Ureter (tissue), 1 donor: ENCODE results near the gene IGSF21. TPM values are rescaled to one million over a fixed set of nuclear protein-coding genes. Genes with fewer than 3 reads are reported as not detected.

Experiments
- DNase-seq: peaks from one replicate; pipeline ENCODE4 v3.0.0-alpha.2; 2020; ENCODE audit warnings: low spot score
- total RNA-seq: library from RNA; stranded (reverse); gene quantifications from one replicate; pipeline ENCODE4 v1.2.4, GENCODE V29; 2023
- donor health status: DM: yes; HTN: yes; CAD: no.

Gene IGSF21
- total RNA-seq, result 6.6 TPM

DNA sequence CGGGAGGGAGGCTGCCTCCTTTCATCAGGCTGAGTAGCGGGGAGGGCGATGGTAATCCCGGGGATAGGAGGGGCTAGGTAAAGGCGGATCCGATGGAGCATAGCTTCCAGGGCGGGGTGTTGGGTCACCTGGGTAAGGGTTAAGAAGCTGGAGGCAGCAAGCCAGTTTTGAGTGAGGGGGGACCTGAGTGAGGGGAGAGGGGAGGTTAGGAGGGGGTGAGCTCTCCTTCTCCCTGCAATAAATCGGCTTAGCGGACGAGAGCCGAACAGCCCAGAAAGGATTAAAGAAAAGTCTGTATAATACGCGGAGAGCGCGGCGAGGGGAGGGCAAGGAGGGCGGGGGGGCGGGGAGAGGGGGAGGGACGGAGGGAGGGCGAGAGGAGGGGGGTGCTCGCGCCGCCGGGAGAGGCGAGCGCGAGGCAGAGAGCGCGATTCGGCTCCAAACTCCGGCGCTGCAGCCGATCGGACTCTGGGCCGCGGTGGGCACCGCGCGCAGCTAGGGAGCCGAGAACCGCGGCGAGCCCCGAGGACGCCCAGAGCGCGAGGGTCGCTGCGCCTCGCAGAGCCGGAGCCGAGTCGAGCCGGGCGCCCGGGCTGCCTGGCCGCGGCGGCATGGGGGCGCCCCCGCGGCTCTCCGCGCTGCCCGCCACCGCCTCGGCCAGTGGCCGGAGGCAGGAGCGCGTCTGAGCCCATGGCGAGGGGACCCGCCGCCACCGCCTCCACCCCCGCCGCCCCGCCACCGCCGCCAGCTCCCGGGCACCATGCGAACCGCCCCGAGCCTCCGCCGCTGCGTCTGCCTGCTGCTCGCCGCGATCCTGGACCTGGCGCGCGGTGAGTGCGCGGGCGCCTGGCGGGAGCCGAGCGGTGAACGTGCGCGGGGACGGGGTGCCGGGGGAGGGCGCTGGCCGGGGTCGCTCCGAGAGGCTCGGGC lies at the start of gene IGSF21:
Gene IGSF21, plus strand, starts transcription at position 430 of the 930 bp plus-strand sequence. Its CDS starts 331 bp downstream, at position 761.
- DNase-seq, result no peak

DNA sequence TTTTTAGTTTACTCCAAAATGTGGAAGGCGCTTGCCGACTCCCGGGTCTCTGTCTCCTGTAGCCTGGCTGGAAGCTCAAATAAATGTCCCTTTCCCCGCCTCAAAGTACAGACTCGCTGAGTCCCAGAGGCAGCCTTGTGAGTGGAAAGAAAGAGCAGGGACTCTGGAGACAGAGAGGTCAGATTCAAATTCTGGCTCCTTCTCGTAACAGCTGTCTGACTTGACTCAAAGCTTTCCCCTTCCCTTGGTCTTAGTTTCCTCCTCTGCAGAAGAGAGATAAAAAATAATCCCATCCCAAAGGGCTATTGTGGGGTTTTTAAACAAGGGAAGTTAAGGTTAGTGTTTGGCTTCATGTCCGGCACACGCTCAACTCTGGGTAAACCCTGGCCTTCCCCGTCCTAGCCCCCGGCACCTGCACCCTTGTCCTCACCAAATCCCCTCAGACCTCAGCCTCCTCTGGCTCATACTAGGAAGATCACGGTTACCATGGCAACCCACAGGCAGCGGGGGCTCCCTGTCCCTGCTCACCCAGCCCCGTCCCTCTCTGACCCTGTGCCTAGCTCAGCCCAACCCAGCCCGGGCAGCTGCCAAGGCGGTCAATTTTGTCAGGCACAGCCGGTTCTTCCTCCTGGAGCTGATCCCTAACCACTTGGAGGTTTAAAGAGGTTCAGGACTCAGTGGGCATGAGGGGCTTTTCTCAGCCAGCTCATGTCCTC lies 49.2 kb upstream of the IGSF21 start:
- no peak for DNase-seq

DNA sequence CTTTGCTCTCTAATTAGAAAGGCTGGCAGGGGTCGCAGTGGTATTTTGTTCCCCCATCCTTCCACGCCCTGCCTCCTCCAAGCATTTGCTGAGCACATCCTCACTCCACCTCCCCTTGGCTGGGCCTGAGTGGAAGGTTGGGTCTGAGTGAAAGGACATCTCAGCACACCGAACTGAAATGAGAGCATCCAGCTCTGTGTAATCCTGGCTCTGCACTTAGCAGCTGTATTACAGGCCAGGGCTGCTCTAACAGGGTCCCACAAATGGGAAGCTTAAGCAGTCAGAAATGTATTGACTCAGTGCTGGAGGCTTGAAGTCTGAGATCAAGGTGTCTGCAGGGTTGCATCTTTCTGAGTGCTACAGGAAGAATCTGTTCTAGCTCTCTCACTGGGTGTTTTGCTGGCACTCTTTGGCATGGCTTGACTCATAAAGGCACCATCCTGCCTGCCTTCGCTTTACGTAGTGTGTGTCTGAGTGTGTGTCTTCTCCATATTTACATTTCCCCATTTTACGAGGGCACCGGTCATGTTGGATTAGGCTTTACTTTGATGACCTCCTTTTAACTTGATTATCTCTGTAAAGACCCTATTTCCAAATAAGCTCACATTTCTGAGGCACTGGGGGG lies 48.5 kb upstream of the IGSF21 start:
- no peak for DNase-seq

DNA sequence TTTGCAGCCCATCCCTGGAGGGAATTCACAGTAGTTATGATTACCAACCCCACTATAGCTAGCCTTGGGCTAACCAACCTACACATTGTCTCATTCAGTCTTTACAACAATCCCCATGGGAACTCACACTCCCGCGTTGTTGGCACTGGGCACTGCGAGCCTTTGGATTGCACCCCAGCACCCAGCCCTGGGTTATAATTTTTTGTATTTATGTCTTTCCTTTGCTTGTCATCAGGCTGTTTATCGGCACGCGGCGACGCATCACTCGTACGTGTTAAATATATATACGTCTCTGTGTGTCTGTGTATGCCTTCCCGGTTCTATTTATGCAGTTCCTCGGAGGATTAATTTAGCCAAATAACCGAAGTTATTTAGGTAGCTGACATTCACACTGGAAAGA lies 47.2 kb upstream of the IGSF21 start:
- DNase-seq, result no peak

DNA sequence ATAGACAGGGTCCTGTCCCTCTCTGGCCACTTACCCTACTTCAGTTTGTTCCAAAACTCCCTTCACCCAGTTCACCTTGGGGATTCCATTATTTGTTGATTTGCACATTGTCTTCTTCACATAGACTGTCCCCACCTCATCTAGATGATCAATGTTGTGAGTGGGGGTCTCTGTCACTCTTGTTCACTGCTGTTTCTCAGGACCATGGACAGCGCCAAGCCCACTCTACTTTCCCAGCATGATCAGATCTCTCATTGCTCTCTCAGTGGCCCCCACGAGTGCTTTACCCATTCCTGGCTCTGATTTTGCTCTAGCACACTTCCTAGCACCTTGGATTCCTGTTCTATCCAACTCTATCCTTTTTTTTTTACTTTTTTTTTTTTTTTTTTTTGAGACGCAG lies 45.4 kb upstream of the IGSF21 start:
- no peak for DNase-seq

DNA sequence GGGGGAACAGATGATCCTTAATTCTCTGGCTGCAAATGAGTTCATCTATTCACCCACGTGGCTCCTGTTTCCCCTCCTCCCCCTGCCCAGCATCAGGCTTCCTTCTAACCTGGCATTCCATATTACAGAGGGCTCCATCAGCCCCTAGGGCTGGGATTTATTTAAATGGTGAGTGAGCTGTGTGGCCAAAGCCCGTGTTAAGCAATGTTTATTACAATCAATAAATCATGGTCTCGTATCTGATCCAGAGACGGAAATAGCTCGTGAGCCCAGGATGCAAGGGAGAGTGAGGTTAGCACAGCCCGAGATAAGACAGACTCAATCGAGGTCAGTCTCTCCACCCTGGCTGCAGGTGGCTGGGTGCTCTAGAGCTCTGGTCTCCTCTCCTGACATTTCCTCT lies 43.1 kb upstream of the IGSF21 start:
- peak; percentile 56 for DNase-seq

DNA sequence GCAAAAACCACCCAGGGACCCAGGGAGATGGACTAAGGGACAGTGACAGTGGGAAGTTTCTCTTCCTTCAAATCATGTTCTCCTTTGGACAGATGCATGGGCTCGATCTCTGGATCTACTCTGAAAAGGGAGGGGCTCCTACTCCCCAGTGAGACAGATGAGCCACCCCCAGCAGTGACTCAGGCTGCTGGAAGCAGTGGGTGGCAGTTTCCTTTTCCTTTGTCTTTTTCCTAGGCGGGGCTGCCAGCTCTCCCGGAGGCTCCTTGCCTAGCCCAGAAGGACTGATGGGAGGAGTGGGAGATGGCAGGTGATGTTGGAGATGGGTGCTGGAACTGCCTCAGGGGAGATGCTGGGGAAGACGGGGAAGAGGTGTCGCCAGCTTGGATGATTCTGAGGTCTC lies 41.0 kb upstream of the IGSF21 start:
- no peak for DNase-seq

DNA sequence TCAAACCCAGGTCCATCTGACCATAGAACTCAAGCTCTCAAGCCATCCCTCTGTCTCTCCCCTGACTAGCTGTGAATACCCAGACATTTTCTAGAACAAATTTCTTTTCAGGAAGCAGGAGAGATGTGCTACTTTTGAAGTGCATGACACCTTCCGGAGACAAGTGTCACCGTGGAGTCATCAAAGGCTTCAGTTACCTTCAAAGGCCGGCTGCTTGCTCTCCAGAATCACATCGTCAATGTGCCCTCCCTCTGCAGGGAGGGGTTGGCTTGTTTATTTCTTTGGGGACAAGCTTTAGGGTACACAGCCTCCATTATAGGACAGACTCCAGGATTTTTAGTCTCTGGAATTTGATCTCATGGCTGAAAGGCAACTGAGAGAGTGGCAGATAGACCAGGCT lies 37.7 kb upstream of the IGSF21 start:
- no peak for DNase-seq

DNA sequence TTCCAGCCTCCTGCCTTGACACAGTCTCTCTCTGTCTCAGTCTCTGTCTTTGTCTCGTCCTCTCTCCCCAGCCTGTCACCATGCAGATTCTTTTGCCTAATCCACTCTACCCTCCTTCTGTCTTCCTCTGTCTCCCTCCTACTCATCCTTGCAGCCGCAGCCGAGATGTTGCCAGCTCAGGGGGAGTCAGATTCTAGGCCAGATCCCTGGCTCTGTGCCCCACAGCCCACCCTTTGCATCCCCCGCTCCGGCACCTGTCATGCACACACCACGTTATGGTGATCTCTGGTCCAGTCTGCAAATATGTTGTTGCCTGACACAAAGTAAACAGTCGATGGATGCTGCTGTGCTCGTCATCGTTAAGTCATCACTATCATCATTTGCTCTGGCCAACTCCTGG lies 35.5 kb upstream of the IGSF21 start:
- DNase-seq, result no peak

DNA sequence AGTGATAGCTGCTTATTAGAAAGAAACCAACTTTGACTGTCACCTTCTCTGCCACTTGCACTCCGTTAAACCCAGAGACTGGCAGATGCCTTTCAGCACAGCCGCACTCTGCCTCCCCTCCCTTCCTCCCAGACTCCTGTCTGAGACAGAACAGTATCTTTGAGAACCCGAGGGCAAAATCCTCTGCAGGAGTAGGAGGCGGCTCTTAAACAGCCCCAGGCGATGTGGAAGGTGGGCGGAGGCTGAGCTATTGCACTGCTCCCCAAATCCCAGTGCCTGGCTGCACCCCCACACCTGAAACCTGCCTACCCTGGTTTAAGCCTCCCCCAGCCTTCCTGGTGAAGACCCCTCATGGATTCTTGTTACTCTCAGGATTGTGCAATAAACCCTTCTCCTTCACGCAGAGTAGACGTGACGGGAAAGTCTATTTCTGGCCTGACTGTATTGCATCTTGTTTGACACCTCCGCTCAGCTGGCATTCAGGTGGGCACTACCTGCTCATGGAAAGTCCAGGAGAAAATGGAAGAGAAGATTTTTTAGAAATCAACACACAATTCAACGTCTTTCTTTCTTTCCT lies 34.4 kb upstream of the IGSF21 start:
- DNase-seq, result no peak

DNA sequence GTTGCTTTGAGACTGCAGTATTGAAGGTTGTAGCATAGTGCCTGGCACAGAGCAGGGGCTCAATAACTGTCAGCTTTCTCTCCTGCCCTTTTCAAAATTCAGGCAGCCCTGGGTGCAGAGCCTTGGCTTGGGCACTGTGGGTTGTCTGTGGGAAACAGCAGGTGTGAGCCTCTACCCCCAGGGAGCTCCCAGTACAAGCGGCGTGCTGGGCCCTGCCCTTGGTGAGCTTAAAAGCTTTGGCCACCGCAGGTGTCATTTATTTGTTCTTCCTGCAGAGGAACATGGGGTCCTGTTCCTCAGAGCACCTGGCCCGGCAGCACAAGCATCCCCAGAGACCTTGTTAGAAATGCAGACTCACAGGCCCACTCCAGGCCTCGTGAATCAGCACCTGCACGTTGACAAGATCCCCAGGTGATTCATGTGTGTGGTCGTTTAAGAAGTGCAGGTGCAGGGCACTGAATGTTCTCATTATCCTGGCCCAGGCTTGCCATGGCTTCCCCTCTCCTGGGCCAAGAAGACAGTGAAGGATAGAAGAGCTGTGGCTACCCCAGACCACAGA lies 29.9 kb upstream of the IGSF21 start:
- DNase-seq, result no peak

DNA sequence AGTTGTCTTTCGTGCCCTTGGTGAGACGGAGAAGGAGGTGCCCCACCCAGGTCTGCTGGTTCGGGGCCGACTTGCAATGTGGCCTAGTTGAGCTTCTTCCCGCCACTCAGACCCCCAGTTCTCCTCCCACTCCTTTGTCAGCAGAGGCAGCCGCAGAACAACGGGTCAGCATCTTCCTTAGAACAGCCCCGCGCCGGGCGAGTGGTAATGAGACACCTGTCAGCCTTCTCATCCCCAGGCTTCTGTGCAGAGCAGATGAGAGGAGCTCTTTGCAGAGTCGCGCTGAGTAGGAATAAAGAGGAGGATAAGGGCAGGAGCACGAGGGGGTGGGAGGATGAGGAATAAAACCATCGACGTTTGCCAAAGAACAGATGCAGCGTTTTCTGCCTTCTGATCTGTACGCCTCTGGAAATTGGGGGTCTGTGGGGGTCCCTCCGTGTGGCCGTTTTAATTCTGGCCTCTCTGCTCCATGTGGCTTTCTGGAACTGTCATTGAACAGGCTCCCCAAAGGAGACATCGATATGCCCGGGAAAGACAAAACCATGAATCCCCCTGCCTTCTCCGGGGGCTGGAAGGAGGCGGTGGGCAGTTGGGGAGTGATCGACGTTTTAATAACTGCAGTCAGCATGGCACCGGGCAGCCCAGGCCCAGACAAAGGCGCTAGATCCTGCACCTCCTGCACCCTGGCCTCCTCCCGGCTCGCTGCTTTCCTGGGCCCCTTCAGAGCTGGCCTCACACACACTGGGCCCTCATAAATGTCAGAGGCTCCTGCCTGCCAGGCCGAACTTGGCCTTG lies 27.5 kb upstream of the IGSF21 start:
- no peak for DNase-seq

DNA sequence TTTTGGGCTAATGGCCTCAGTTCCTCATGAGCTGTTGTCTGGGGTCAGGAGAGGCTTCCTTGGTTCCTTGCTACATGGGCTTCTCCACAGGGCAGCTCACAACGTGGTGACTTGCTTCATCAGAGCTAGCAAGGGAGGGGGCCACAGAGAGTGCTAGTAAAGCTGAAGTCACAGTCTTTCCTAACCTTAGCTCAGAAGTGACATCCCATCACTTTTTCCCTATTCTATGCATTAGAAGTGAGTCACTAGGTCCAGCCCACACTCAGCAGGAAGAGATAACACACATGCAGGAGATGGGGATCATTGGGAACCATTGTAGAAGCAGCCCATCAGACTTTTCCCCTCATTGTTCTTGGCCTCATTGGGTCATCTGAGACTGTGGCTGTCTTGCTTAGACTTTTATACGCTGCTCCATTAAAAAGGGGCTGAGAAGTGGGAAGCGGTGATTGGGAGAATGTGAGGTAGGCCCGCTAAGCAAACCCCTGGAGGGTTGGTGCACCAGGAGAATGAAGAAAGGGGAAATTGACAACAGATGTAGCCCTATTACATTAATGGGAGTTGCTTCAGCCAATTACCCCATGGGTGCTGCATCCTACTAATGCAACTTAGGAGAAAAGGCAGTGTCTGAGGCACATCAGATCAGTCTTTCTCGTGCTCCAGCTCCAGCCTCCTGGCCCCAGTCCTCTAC lies 22.1 kb upstream of the IGSF21 start:
- no peak for DNase-seq

DNA sequence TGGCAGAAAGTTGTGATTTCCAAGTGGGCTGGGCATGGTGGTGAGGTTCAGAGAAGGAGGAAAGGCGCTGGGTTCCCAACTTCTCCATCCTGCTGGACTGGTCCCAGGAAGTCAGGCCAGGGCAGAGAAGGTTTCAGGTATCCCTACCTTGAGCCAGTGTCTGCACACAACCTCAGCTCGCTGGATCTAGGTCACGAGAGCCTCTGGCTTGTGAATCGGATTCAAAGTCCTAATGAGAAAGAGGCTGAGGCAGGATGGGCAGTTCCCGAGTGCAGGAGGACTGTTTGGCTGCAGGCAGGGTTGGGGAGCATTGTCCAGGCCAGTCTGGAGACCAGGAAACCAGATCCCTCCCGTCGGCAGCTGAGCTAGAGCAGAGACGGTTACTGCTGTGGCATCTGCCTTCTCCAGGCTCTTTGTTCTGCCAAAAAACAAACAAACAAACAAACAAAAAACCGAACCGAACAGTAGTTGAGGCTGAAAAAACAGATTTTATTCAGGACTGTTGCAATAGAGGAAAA lies 19.5 kb upstream of the IGSF21 start:
- no peak for DNase-seq

DNA sequence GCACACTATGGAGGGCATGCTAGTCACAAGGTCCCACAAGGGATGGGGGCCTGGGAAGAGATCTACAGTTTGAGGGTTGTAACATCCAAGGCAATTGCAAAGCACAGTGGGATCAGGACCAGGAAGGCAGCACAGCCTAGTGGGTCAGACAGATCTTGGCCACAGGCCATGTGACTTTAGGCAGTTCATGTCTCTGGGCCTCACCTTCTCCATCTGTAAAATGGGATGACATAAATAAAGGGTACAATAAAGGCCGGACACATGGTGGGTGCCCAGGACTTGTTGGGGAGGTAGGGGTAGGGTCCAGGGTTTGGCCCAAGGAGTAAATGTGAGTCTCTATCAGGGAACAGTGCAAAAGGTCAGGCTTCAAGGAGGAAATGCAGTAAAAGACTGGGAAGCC lies 18.1 kb upstream of the IGSF21 start:
- DNase-seq, result no peak

DNA sequence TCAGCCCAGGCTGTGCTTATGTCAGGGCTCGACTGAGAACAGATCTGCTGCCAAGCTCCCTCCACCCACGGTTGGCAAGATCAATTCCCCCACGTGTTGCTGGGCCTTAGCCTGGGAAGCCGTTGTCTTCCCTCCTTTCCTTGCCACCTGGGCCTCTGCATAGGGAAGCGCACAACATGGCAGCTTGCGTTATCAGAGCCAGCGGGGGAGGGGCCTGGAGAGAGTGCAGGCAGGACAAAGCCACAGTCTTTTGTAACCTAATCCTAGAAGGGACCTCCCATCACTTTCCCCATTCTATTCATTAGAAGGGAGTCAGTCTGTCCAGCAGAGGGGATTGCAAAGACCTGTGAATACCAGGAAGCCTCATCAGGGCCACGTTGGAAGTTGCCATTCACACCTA lies 17.0 kb upstream of the IGSF21 start:
- DNase-seq, result no peak

DNA sequence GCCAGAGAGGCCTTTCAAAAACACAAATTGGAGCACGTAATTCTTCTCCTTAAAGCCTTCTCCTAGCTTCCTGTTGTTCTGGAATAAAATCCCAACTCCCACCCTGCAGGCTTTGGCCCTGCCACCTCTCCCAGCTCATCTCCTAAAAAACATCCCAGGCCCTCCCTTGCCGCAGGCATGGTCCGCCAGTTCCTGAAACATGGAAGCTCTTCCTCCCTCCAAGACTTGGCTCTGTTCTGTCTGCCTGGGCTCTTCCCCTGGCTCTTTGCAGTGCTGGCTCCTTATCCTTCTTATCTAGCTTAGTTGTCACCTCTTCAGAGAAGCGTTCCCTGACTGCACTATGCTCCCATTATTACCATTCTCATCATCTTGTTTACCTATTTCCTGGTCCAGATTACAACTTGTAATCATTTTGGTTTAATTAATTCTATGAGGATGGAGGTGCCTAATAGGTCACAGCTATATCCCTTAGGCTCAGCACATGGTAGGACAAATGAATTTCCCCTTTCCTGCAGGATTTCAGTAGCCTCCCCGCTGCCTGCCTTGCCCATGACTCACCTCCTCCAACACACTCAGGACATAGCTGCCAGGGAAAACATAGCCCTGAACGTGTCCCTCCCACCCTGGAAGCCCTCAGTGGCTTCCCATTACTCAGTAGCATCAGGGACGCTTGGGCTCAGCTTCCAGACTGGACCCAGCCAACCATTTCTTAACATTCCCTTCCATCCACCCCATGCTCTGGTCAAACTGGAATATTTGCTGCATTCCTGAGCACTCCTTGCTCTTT lies 15.7 kb upstream of the IGSF21 start:
- no peak for DNase-seq

DNA sequence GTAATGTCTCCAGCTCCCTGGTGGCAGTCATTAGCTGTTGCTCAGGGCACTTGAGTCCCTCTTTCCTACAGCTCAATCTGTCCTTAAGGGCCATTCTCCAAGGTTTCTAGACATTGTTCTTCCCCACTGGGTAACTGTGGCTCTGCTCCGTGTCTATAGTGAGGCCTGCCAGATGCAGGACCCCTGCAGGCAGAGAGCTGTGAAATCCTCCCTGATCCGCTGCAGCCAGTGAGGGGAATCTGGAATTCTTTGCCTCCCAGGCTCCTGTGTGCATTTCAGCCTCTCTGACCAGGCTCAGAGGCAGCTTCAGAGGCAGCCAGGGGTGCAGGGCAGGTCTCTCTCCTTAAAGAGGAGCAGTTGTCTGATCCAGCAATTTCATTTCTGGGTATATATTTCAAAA lies 14.4 kb upstream of the IGSF21 start:
- no peak for DNase-seq

DNA sequence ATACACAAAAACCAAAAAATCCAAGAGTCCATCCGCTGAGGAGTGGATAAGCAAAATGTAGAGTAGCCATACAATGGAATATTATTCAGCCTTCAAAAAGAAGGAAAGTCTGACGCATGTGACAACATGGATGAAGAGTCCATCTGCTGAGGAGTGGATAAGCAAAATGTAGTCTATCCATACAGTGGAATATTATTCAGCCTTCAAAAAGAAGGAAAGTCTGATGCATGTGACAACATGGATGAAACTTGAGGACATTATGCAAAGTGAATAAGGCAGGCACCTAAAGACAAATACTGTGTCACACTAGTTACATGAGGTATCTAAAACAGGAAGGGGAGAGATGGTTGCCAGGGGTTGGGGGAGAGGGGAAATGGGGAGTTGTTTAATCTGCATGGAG lies 14.0 kb upstream of the IGSF21 start:
- DNase-seq, result no peak

DNA sequence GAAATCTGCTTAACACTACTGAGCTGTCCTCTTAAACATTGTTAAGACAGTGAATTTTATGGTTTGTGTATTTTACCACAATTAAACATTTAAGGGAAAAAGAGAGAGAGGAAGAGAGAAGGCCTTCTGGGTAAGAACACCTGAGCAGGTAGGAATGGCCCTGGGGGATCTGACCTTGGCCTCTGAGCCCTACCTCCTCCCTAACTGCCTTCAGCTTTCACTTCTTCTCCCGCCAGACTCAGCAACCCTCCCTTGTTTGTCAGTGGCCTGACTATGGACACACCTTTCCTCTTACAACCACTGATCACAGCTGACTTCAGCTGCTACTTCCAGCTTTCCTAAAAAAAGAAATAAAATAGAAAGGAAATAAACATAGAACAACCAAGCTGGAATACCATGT lies 13.5 kb upstream of the IGSF21 start:
- DNase-seq, result no peak
